Subcutaneous abdominal adipose tissue (tissue), 5 donors: ENCODE measurements around the gene GALNT5.

Source experiments
- H3K27ac ChIP-seq: one replicate; pipeline ENCODE4 v1.7.0; 2013; ENCODE audit warnings: low read depth, mild to moderate bottlenecking, inconsistent platforms, low read length, moderate library complexity
- H3K27me3 ChIP-seq, 5 donors: one replicate each; pipeline ENCODE4 v1.7.0; 2013; ENCODE audit warnings: low read length in 5 of 5, inconsistent platforms in 1 of 5; ENCODE audit not compliant: control insufficient read depth in 5 of 5, insufficient read depth in 4 of 5
- H3K36me3 ChIP-seq, 5 donors: one replicate each; pipeline ENCODE4 v1.7.0; 2013; ENCODE audit warnings: low read length in 5 of 5; ENCODE audit not compliant: control insufficient read depth in 5 of 5, insufficient read depth in 5 of 5
- H3K4me1 ChIP-seq, 5 donors: one replicate each; pipeline ENCODE4 v1.7.0; 2013; ENCODE audit warnings: low read length in 5 of 5, mild to moderate bottlenecking in 3 of 5, moderate library complexity in 1 of 5; ENCODE audit not compliant: control insufficient read depth in 5 of 5, insufficient read depth in 5 of 5
- H3K4me3 ChIP-seq, 5 donors: one replicate each; pipeline ENCODE4 v1.7.0; 2013; ENCODE audit warnings: low read length in 5 of 5, low read depth in 1 of 5
- H3K9ac ChIP-seq, 5 donors: one replicate each; pipeline ENCODE4 v1.7.0; 2013; ENCODE audit warnings: low read length in 5 of 5, mild to moderate bottlenecking in 4 of 5, moderate library complexity in 3 of 5
- H3K9me3 ChIP-seq, 5 donors: one replicate each; pipeline ENCODE4 v1.7.0; 2013; ENCODE audit warnings: low read length in 5 of 5; ENCODE audit not compliant: control insufficient read depth in 5 of 5
- donor health status: healthy.
- donor health status: healthy.
- donor health status: healthy.
- donor health status: healthy.
- donor health status: healthy.

GALNT5 gene

GRCh38 chr2:157359628-157360027, 102.1 kb downstream of the GALNT5 start:
- Histone ChIP-seq H3K9me3 (peaks cover 0 to 4% (median 0%) of the 10 kb centered on the region in 5 donors), H3K27ac (no peak overlapping the region), H3K27me3 (no peaks in the 10 kb centered on the region), H3K36me3 (no peaks in the 10 kb centered on the region), H3K9ac (no peak overlapping the region), H3K4me1 (peaks cover 0 to 6% (median 0%) of the 10 kb centered on the region in 5 donors), H3K4me3 (no peak overlapping the region)

- no peaks in the 10 kb centered on the region for H3K36me3 ChIP-seq
- H3K4me1 ChIP-seq, result peaks cover 0 to 6% (median 0%) of the 10 kb centered on the region in 5 donors
- no peak overlapping the region for H3K27ac ChIP-seq
- H3K4me3 ChIP-seq, result no peak overlapping the region
- H3K9me3 ChIP-seq, result peaks cover 0 to 4% (median 0%) of the 10 kb centered on the region in 5 donors
- no peaks in the 10 kb centered on the region for H3K27me3 ChIP-seq
- H3K9ac ChIP-seq, result no peak overlapping the region
Observed at GRCh38 chr2:157361526-157361925, 104.0 kb downstream of the GALNT5 start.

DNA sequence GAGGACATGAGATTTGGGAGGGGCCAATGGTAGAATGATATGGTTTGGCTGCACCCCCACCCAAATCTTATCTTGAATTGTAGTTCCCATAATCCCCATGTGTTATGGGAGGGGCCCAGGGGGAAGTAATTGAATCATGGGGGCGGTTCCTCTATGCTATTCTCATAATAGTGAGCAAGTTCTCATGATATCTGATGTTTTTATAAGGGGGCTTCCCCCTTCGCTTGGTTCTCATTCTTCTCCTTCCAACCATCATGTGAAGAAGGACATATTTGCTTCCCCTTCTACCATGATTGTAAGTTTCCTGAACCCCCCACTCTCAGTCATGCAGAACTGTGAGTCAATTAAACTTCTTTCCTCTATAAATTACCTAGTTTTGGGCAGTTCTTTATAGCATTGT, 105.1 kb downstream of the GALNT5 start:
- Histone ChIP-seq H3K4me1 (peaks cover 0 to 8% (median 0%) of the 10 kb centered on the region in 5 donors), H3K9ac (no peak overlapping the region), H3K9me3 (peaks cover 0 to 4% (median 0%) of the 10 kb centered on the region in 5 donors), H3K27ac (no peak overlapping the region), H3K4me3 (no peak overlapping the region), H3K27me3 (no peaks in the 10 kb centered on the region), H3K36me3 (no peaks in the 10 kb centered on the region)

GRCh38 chr2:157363612-157364101, 106.2 kb downstream of the GALNT5 start:
- Histone ChIP-seq H3K27ac (no peak overlapping the region), H3K9ac (no peak overlapping the region), H3K27me3 (no peaks in the 10 kb centered on the region), H3K4me3 (no peak overlapping the region), H3K9me3 (peaks cover 0 to 4% (median 0%) of the 10 kb centered on the region in 5 donors), H3K4me1 (peaks cover 0 to 11% (median 0%) of the 10 kb centered on the region in 5 donors), H3K36me3 (no peaks in the 10 kb centered on the region)
